AG09309 (cell line): ENCODE measurements around the gene ZMAT2.
A peak's percentile ranks its signal among the peaks of the same experiment; 100 is the strongest.
"Not testable (repeated sequence)": the region's sequence is repeated elsewhere in the genome, so short reads cannot be mapped to it uniquely, and the experiment has no call there.

Source experiments
- DNase-seq: peaks from one replicate; pipeline ENCODE4 v3.0.0-alpha.2; 2010; ENCODE audit warnings: low read depth
- H3K4me3 ChIP-seq: 2 replicates; pipeline ENCODE4 v1.5.1; 2011; ENCODE audit warnings: mild to moderate bottlenecking, low read depth, low read length, moderate library complexity; ENCODE audit not compliant: control insufficient read depth
- CTCF ChIP-seq: IDR thresholded peaks from 2 replicates; pipeline ENCODE4 v1.5.1; 2011; ENCODE audit warnings: mild to moderate bottlenecking, low read depth, low read length, inconsistent platforms; ENCODE audit not compliant: insufficient read depth, control insufficient read depth; ENCODE audit errors: missing control alignments

ZMAT2 gene

GRCh38 chr5:140700177-140701144 lies at the start of gene ZMAT2:
TSS of gene ZMAT2 (plus strand) at chr5:140700447. CDS start at chr5:140700461, 14 bp downstream.
- DNase-seq: peak; percentile 97
- no peak for TF ChIP-seq CTCF
- peak within 1 kb of the TSS; percentile 59 for H3K4me3 ChIP-seq

GRCh38 chr5:140658870-140659269 lies 41.4 kb upstream of the ZMAT2 start:
- no peak for TF ChIP-seq CTCF
- DNase-seq: no peak
- H3K4me3 ChIP-seq: no peak overlapping the region

GRCh38 chr5:140660371-140660770 lies 39.9 kb upstream of the ZMAT2 start:
- H3K4me3 ChIP-seq, DNase-seq: not testable (repeated sequence)

- TF ChIP-seq CTCF: no peak
Observed at GRCh38 chr5:140664030-140664358, 36.3 kb upstream of the ZMAT2 start.

GRCh38 chr5:140664359-140665119 lies 35.7 kb upstream of the ZMAT2 start, which contains the start of gene WDR55:
TSS of gene WDR55 (plus strand) at chr5:140664904. CDS start at chr5:140664913, 9 bp downstream.
- DNase-seq: peak; percentile 46
- H3K4me3 ChIP-seq: peak within 1 kb of the TSS; percentile 91
- no peak for TF ChIP-seq CTCF

More at GRCh38 chr5:140664030-140664358, 36.3 kb upstream of the ZMAT2 start:
- DNase-seq: no peak
- H3K4me3 ChIP-seq: peak overlapping the region; percentile 91

- not testable (repeated sequence) for DNase-seq, H3K4me3 ChIP-seq
Observed at GRCh38 chr5:140671035-140671434, 29.2 kb upstream of the ZMAT2 start.

GRCh38 chr5:140671472-140672125 lies 28.6 kb upstream of the ZMAT2 start:
- no peak for DNase-seq
- no peak overlapping the region for H3K4me3 ChIP-seq
- no peak for TF ChIP-seq CTCF
